CD4-positive, alpha-beta T cell treated with Interferon gamma for 1 hour (primary cell): Measurements from ENCODE around the gene RBM45.

Experiments
- DNase-seq: peaks from one replicate; pipeline ENCODE4 v3.0.0-alpha.2; 2020

Gene RBM45

DNA sequence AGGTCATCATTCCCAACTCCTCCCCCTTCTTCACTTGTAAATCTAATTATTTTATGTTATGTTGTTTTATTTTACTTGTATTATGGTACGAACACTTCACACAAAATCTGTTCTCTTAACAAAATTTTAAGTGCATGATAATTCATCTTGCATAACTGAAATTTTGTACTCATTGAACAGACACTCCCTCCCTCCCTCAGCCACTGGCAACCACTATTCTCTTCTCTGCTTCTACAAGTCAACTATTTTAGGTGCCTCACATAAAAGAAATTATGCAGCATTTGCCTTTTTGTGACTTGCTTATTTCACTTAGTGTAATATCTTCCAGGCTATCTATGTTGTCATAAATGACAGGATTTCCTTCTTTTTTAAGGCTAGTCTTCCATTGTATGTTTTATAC is 51.7 kb downstream of the RBM45 start:
- DNase-seq, result no peak

DNA sequence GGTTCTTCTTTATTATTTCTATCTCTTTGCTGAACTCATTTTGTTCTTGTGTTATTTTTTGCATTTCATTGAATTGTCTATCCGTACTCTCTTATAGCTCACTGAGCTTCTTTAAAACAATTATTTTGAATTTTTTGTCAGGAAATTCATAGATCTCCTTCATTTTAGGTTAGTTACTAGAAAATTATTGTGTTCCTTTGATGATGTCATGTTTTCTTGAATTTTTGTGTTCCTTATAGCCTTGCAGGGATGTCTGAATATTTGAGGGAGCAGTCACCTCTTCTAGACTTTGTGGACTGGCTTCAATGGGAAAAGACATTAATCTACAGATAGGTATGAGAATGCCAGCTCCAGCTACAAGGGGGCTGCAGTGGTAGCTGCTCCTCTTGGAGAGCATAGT is 61.4 kb downstream of the RBM45 start:
- DNase-seq, result no peak

DNA sequence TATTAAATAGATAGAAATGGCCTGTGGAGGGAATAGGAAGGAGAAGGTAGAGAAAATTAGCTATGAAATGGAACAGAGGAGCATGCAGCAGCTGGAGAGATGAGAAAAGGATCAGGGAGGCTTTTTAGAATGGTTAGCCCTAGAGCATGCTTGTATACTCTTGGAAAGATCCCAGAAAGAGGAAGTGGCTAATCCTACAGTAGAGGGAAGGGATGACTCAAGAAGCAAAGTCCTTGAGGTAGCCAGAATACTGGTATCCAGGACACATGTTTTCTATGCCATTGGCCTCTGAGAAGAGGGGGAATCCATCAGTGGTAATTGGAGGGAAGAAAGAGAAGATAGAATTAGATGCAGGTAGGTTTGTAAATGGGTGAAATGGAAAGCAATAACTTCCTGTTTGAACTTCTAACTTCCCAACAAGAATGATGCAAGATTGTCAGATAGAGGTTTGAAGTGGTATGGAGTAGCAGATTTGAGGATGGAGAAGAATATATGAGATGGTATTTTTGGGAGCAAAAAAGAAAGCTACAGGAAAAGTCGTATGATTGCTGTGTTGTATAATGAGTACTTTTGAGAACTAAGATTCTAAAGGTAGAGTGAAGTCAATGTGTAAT is 64.9 kb downstream of the RBM45 start:
- no peak for DNase-seq
